ENCODE data around the gene ZDHHC9. TPM values are rescaled to one million over a fixed set of nuclear protein-coding genes. Genes with fewer than 3 reads are reported as not detected.
A peak's percentile ranks its signal among the peaks of the same experiment; 100 is the strongest.
"Not testable (repeated sequence)": the region's sequence is repeated elsewhere in the genome, so short reads cannot be mapped to it uniquely, and the experiment has no call there.

Gene ZDHHC9
- polyA plus RNA-seq (2012; ENCODE audit: insufficient read depth, insufficient read length, low read depth): 16.7 TPM

DNA sequence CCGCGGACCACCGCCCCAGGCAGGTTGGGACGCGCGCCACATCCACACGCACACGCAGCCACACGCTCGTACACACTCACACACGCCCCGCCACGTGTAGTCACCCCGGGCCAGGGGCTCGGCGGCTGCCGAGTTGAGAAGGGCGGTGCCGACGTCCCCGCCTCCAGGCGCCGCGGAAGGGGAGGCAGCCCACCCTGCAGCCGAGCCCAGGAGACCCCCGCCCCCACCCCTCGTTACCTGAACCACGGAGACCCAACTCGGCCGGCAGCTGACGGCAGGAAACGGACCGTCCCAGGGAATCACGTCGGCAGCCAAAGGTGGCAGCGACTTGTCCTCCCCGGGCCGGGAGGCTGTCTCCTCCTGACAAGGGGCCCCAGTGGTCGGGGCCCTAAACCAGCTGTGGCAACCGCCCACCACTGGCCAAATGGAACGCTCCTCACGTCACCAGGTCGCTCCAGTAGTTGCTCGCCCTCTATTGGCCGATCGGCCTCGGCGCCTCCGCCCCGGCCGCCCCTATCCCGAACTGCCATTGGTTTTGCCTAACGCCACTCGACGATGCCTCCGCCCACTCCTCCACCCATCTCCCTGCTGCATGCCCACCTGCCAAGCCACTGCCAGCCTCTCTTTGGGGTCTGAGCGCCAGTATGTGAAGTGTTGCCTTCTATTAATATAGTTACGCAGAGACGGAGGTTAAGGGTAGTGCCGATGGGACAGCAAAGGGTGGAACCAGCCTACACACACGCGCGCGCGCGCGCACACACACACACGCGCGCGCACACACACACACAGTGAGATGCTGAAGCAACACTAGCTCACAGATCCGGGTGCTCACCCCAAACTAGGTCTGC lies at the start of gene ZDHHC9:
TSS of gene ZDHHC9 (minus strand) at position 428 of the 848 bp plus-strand sequence. CDS start 1,941 bp downstream, outside the sequence.
- peak within 1 kb of the TSS; percentile 71 for H3K4me3 ChIP-seq (ENCODE audit: low read depth, low read length)
- H3K27me3 ChIP-seq: no peaks in the 10 kb centered on the region
- H3K36me3 ChIP-seq: no peaks in the 10 kb centered on the region
- TF ChIP-seq CTCF (IDR thresholded peaks at IDR 0.05; ENCODE audit: low read depth, low read length): no peak
- H3K9me3 ChIP-seq: no peaks in the 10 kb centered on the region
- no peaks in the 10 kb centered on the region for H3K4me1 ChIP-seq
- DNase-seq: peak; percentile 88

DNA sequence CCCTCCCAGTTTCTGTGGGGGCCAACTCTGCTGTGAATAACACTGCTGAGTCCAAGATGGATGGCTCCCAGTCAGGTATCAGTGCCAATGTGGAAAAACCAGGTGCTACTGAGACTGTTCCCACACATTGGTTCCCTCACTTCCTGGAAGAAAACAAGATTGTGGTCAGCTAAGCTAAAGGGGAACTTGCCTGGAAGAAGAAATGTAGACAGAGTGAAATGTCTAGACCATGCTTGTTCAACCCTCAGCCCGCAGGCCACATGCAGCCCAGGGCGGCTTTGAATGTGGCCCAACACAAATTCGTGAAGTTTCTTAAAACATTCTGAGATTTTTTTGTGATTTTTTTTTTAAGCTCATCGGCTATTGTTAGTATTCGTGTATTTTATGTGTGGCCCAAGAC lies 33.7 kb upstream of the ZDHHC9 start:
- H3K4me3 ChIP-seq (ENCODE audit: low read depth, low read length): no peak overlapping the region
- DNase-seq: no peak
- H3K9me3 ChIP-seq: no peaks in the 10 kb centered on the region
- H3K27me3 ChIP-seq: no peaks in the 10 kb centered on the region
- H3K4me1 ChIP-seq: no peaks in the 10 kb centered on the region
- no peaks in the 10 kb centered on the region for H3K36me3 ChIP-seq
- no peak for TF ChIP-seq CTCF (IDR thresholded peaks at IDR 0.05; ENCODE audit: low read depth, low read length)

DNA sequence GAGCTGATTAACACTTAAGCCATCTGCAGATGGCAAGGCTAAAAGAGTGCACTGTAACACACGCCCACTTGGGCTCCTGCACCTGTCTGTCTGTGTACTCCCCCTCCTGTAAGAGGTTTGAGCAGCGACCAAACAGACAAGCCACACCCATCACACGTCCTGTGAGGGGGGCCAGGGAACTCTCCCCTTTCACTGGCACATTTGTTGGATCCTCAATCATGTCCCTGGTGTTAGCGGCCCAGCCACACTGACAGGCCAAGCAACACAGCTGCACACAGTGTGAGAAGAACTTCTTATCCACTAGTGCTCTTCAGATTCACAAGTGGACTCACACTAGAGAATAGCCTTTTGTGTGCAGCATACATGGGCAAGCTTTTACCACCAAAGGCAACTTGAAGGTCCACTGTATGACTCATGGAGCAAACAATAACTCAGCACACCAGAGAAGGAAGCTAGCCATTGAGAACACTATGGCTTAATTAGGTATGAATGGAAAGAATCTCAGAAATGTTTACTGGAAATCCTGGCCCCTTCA lies 33.2 kb upstream of the ZDHHC9 start:
- Histone ChIP-seq H3K4me3 (ENCODE audit: low read depth, low read length) (no peak overlapping the region), H3K4me1 (no peaks in the 10 kb centered on the region), H3K36me3 (no peaks in the 10 kb centered on the region), H3K9me3 (no peaks in the 10 kb centered on the region), H3K27me3 (no peaks in the 10 kb centered on the region)
- DNase-seq: no peak
- TF ChIP-seq CTCF (IDR thresholded peaks at IDR 0.05; ENCODE audit: low read depth, low read length): no peak

GRCh38 chrX:129875669-129876068 lies 32.0 kb upstream of the ZDHHC9 start:
- DNase-seq: no peak
- no peaks in the 10 kb centered on the region for H3K4me1 ChIP-seq
- no peaks in the 10 kb centered on the region for H3K36me3 ChIP-seq
- H3K4me3 ChIP-seq (ENCODE audit: low read depth, low read length): no peak overlapping the region
- no peaks in the 10 kb centered on the region for H3K9me3 ChIP-seq
- no peaks in the 10 kb centered on the region for H3K27me3 ChIP-seq
- no peak for TF ChIP-seq CTCF (IDR thresholded peaks at IDR 0.05; ENCODE audit: low read depth, low read length)

- Histone ChIP-seq H3K9me3 (no peaks in the 10 kb centered on the region), H3K4me3 (ENCODE audit: low read depth, low read length) (no peak overlapping the region), H3K36me3 (no peaks in the 10 kb centered on the region), H3K27me3 (no peaks in the 10 kb centered on the region), H3K4me1 (no peaks in the 10 kb centered on the region)
- TF ChIP-seq CTCF (IDR thresholded peaks at IDR 0.05; ENCODE audit: low read depth, low read length): no peak
- DNase-seq: no peak
These were observed 28.8 kb upstream of the ZDHHC9 start for GRCh38 chrX:129872524-129872923.

DNA sequence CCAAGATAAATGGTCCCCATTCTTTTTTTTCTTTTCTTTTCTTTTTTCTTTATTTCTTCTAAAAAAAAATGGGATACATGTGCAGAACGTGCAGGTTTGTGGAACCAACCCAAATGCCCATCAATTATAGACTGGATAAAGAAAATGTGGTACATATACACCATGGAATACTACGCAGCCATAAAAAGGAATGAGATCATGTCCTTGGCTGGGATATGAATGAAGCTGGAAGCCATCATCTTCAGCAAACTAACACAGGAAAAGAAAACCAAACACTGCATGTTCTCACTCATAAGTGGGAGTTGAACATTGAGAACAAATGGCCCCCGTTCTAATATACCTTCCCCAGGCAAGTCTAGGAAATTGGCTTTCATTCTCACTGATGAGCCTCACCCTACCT lies 22.6 kb upstream of the ZDHHC9 start:
- not testable (repeated sequence) for H3K36me3 ChIP-seq; H3K27me3 ChIP-seq; H3K9me3 ChIP-seq; H3K4me3 ChIP-seq (ENCODE audit: low read depth, low read length); H3K4me1 ChIP-seq; DNase-seq

- H3K27me3 ChIP-seq; H3K36me3 ChIP-seq; H3K9me3 ChIP-seq; H3K4me3 ChIP-seq (ENCODE audit: low read depth, low read length); H3K4me1 ChIP-seq; DNase-seq: not testable (repeated sequence)
These were observed 15.4 kb upstream of the ZDHHC9 start for GRCh38 chrX:129859134-129859533.

DNA sequence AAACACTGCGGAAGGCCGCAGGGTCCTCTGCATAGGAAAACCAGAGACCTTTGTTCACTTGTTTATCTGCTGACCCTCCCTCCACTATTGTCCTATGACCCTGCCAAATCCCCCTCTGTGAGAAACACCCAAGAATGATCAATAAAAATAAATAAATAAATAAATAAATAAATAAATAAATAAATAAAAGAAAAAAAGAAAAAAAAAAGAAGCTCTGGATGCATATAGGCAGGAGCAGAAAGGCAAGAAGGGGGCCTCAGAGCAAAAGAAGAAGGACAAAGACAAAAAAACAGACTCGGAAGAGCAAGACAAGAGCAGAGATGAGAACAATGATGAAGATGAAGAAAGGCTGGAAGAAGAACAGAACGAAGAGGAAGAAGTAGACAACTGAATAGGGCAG lies 8.1 kb upstream of the ZDHHC9 start:
- not testable (repeated sequence) for DNase-seq; H3K27me3 ChIP-seq; H3K9me3 ChIP-seq; H3K4me1 ChIP-seq; H3K36me3 ChIP-seq; H3K4me3 ChIP-seq (ENCODE audit: low read depth, low read length)

Data from BE2C (cell line).